NCI-H187 (cell line): ENCODE results near the gene CHKB.

Experiments used
- DNase-seq, 2 experiments: peaks; one replicate each; lab custom pipeline; 2025; lab: John Stamatoyannopoulos, UW

CHKB gene

GRCh38 chr22:50529416-50529896, 53.2 kb downstream of the CHKB start:
- no peak for DNase-seq
